Tibial artery (tissue), 4 donors: ENCODE data around the gene FUNDC1.
A peak's percentile ranks its signal among the peaks of the same experiment; 100 is the strongest.

ENCODE experiments used
- DNase-seq, 2 donors: peaks; one replicate each; pipeline ENCODE4 v3.0.0-alpha.2; 2019
- H3K27ac ChIP-seq, 2 donors: fragments of 200-600 bp; sonication (generic) in 1 of 2; 1 replicate in 1 of 2; 2 replicates in 1 of 2; pipeline ENCODE4 v1.5.1; 2018 to 2019; ENCODE audit warnings: mild to moderate bottlenecking in 1 of 2
- H3K27me3 ChIP-seq, 2 donors: fragments of 200-600 bp; sonication (generic) in 1 of 2; one replicate each; pipeline versions ENCODE4 v1.5.1 to v1.6.0; 2016 to 2019
- H3K36me3 ChIP-seq, 3 donors: fragments of 200-600 bp; sonication (generic) in 2 of 3; one replicate each; pipeline ENCODE4 v1.5.1; 2016 to 2019; ENCODE audit warnings: mild to moderate bottlenecking in 2 of 3
- H3K4me1 ChIP-seq, 4 donors: fragments of 200-600 bp; sonication (generic) in 2 of 4; 1 replicate in 3 of 4; 2 replicates in 1 of 4; pipeline ENCODE4 v1.5.1; 2016 to 2019
- H3K4me3 ChIP-seq, 2 donors: fragments of 200-600 bp; sonication (generic) in 1 of 2; 1 replicate in 1 of 2; 2 replicates in 1 of 2; pipeline ENCODE4 v1.5.1; 2018 to 2019; ENCODE audit warnings: mild to moderate bottlenecking in 2 of 2
- H3K9me3 ChIP-seq, 3 donors: fragments of 200-600 bp; sonication (generic) in 1 of 3; one replicate each; pipeline ENCODE4 v1.5.1; 2016 to 2019
- CTCF ChIP-seq, 2 experiments: fragments of 200-600 bp in 1 of 2; fragments of 450-650 bp in 1 of 2; IDR thresholded peaks; one replicate each; pipeline ENCODE4 v1.5.1; 2017 to 2019; ENCODE audit warnings: antibody characterized with exemption in 2 of 2, mild to moderate bottlenecking in 1 of 2, moderate library complexity in 1 of 2
- intact Hi-C: fragments of 100-400 bp; cut with DNase I; formaldehyde crosslinking; loops from one replicate; pipeline ENCODE4 v1.15.0; 2023; ENCODE audit warnings: low total_unique reads

FUNDC1 gene

GRCh38 chrX:44542567-44543325 lies at the start of gene FUNDC1:
TSS of gene FUNDC1 (minus strand) at chrX:44542859. CDS start at chrX:44542832, 27 bp downstream.
- no peaks in the 10 kb centered on the region for H3K27me3 ChIP-seq
- H3K9me3 ChIP-seq: no peaks in the 10 kb centered on the region
- H3K4me3 ChIP-seq: peak within 1 kb of the TSS; percentile 71
- no peaks in the 10 kb centered on the region for H3K36me3 ChIP-seq
- peaks cover 0 to 14% (median 2%) of the 10 kb centered on the region in 4 donors for H3K4me1 ChIP-seq
- intact Hi-C loops: no loop called here
- no peak for TF ChIP-seq CTCF (IDR thresholded peaks at IDR 0.05)
- peak; percentile 92 to 96 for DNase-seq
- H3K27ac ChIP-seq: peak within 1 kb of the TSS; percentile 75 to 78

GRCh38 chrX:44585866-44586265 lies 43.2 kb upstream of the FUNDC1 start:
- no peak for TF ChIP-seq CTCF (IDR thresholded peaks at IDR 0.05)

GRCh38 chrX:44580466-44580865 lies 37.8 kb upstream of the FUNDC1 start:
- Histone ChIP-seq H3K27me3 (no peaks in the 10 kb centered on the region), H3K4me3 (no peak overlapping the region), H3K4me1 (no peaks in the 10 kb centered on the region), H3K27ac (no peak overlapping the region), H3K9me3 (no peaks in the 10 kb centered on the region), H3K36me3 (no peaks in the 10 kb centered on the region)
- no peak for DNase-seq
- intact Hi-C loops: no loop called here
- TF ChIP-seq CTCF (IDR thresholded peaks at IDR 0.05): no peak

More at GRCh38 chrX:44585866-44586265, 43.2 kb upstream of the FUNDC1 start:
- intact Hi-C loops: no loop called here
- no peak overlapping the region for H3K4me3 ChIP-seq
- H3K9me3 ChIP-seq: no peaks in the 10 kb centered on the region
- H3K27me3 ChIP-seq: no peaks in the 10 kb centered on the region
- no peak for DNase-seq
- H3K4me1 ChIP-seq: no peaks in the 10 kb centered on the region
- H3K27ac ChIP-seq: no peak overlapping the region
- H3K36me3 ChIP-seq: no peaks in the 10 kb centered on the region

- peaks cover 0 to 28% (median 22%) of the 10 kb centered on the region in 3 donors for H3K9me3 ChIP-seq
- no peak overlapping the region for H3K27ac ChIP-seq
- H3K36me3 ChIP-seq: no peaks in the 10 kb centered on the region
- H3K4me3 ChIP-seq: no peak overlapping the region
- TF ChIP-seq CTCF (IDR thresholded peaks at IDR 0.05): no peak
- no peaks in the 10 kb centered on the region for H3K4me1 ChIP-seq
- intact Hi-C loops: no loop called here
- no peaks in the 10 kb centered on the region for H3K27me3 ChIP-seq
- DNase-seq: no peak
These were observed 29.8 kb upstream of the FUNDC1 start for GRCh38 chrX:44572340-44572938.

- H3K4me1 ChIP-seq: no peaks in the 10 kb centered on the region
- no peak for DNase-seq
- no peak for TF ChIP-seq CTCF (IDR thresholded peaks at IDR 0.05)
- peaks cover 0 to 28% (median 22%) of the 10 kb centered on the region in 3 donors for H3K9me3 ChIP-seq
- no peaks in the 10 kb centered on the region for H3K27me3 ChIP-seq
- no peaks in the 10 kb centered on the region for H3K36me3 ChIP-seq
- intact Hi-C loops: no loop called here
- no peak overlapping the region for H3K4me3 ChIP-seq
- H3K27ac ChIP-seq: no peak overlapping the region
These were observed 27.9 kb upstream of the FUNDC1 start for GRCh38 chrX:44570522-44570921.
